ENCODE results near the gene ZNF496. TPM values are rescaled to one million over a fixed set of nuclear protein-coding genes. Genes with fewer than 3 reads are reported as not detected.

ZNF496 gene
- total RNA-seq, 2 experiments from 2014 or later = 15.8 to 19.9 TPM

DNA sequence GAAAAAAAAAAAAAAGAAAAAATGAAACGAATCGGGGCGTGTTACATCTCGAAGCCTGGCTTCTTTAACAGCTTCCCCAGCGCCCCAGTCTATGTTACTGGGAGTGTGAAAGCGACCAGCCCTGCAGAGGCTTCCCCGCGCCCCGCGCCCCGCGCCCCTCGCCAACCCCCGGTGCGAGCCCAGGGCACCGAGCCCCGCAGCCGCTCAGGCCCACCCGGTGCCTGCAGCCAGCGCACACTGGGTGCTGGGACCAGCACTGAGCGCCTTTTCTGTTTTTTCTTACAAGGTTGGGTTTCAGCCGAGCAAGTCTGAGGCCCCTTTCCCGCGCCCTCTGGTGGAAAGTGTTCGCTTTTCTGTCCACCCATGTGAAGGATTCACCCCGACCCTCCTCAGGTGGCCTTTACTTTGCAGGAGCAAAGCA, 42.1 kb upstream of the ZNF496 start:
- Histone ChIP-seq H3K27me3 (ENCODE audit: control insufficient read depth in 1 of 2, insufficient read depth in 2 of 2, low read length in 2 of 2) (no peaks in the 10 kb centered on the region), H3K4me1 (ENCODE audit: insufficient read depth, low read length) (peaks cover 7% of the 10 kb centered on the region), H3K27ac (ENCODE audit: low read depth in 1 of 2, low read length in 2 of 2) (no peak overlapping the region), H3K9me3 (ENCODE audit: control insufficient read depth in 1 of 2, insufficient read depth in 1 of 2, low read length in 2 of 2) (no peaks in the 10 kb centered on the region), H3K36me3 (ENCODE audit: insufficient read depth, low read length) (no peaks in the 10 kb centered on the region), H3K4me3 (ENCODE audit: low read length) (peak overlapping the region; percentile 14)
- intact Hi-C loops (cut with DNase I, micrococcal nuclease) = loop anchor here in 1 of 2 experiments (10.0 kb wide), 1 partner anchor 439 kb away; the partner anchor contains the start of gene AHCTF1
- CTCF ChIA-PET = interaction anchor here (0.9 to 2.1 kb wide), 7 partner anchors 10 to 113 kb away, joined by 3 to 34 read pairs (median 11); no protein-coding TSS in a partner anchor
- Mint-ChIP-seq H3K4me3 (no peak overlapping the region), H3K27ac (no peak overlapping the region), H3K36me3 (ENCODE audit: low read depth) (no peaks in the 10 kb centered on the region), H3K27me3 (peaks cover 16% of the 10 kb centered on the region), H3K4me1 (ENCODE audit: low read depth) (peaks cover 9% of the 10 kb centered on the region), H3K9me3 (no peaks in the 10 kb centered on the region)
- TF ChIP-seq, protein P1, sequence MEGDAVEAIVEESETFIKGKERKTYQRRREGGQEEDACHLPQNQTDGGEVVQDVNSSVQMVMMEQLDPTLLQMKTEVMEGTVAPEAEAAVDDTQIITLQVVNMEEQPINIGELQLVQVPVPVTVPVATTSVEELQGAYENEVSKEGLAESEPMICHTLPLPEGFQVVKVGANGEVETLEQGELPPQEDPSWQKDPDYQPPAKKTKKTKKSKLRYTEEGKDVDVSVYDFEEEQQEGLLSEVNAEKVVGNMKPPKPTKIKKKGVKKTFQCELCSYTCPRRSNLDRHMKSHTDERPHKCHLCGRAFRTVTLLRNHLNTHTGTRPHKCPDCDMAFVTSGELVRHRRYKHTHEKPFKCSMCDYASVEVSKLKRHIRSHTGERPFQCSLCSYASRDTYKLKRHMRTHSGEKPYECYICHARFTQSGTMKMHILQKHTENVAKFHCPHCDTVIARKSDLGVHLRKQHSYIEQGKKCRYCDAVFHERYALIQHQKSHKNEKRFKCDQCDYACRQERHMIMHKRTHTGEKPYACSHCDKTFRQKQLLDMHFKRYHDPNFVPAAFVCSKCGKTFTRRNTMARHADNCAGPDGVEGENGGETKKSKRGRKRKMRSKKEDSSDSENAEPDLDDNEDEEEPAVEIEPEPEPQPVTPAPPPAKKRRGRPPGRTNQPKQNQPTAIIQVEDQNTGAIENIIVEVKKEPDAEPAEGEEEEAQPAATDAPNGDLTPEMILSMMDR (IDR thresholded peaks at IDR 0.05) = peak; percentile 64
- peak; percentile 87 for ATAC-seq (ENCODE audit: poor library complexity)
- peak; percentile 25 to 77 (median 50) for DNase-seq
- POLR2A ChIA-PET = interaction anchor here (0.6 to 1.7 kb wide), 4 partner anchors 16 to 466 kb away, joined by 3 to 7 read pairs (median 4); no protein-coding TSS in a partner anchor

DNA sequence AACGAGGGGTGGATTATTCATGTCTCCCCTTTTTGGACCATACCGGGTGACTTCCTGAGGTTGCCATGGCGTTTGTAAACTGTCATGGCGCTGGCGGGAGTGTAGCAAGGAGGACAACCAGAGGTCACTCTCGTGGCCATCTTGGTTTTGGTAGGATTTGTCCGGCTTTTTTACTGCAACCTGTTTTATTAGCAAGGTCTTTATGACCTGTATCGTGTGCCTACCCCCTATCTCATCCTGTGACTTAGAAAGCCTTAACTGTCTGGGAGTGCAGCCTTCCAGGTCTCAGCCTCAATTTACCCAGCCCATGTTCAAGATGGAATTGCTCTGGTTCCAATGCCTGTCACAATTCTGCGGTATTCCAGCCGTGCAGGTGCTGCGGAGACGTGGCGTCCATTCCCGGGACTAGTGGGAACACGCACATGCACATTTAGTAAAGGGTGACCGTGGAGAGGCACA, 40.2 kb upstream of the ZNF496 start:
- Mint-ChIP-seq H3K36me3 (ENCODE audit: low read depth) (no peaks in the 10 kb centered on the region), H3K27ac (no peak overlapping the region), H3K9me3 (no peaks in the 10 kb centered on the region), H3K4me1 (ENCODE audit: low read depth) (peaks cover 9% of the 10 kb centered on the region), H3K27me3 (peaks cover 35% of the 10 kb centered on the region), H3K4me3 (no peak overlapping the region)
- TF ChIP-seq, protein P1 (IDR thresholded peaks at IDR 0.05) = no peak
- DNase-seq = no peak
- peaks cover 7% of the 10 kb centered on the region for H3K4me1 ChIP-seq (ENCODE audit: insufficient read depth, low read length)
- H3K4me3 ChIP-seq (ENCODE audit: low read length) = no peak overlapping the region
- ATAC-seq (ENCODE audit: poor library complexity) = no peak
- ChIA-PET CTCF (interaction anchor here (1.4 to 2.0 kb wide), 4 partner anchors 8 to 115 kb away, joined by 5 to 34 read pairs (median 12); no protein-coding TSS in a partner anchor), POLR2A (no interaction called here)
- intact Hi-C loops (cut with DNase I, micrococcal nuclease) = loop anchor here (1.0 to 10.0 kb wide), 3 partner anchors 115 to 437 kb away; partner anchors contain the start of gene AHCTF1 (in 1 of the 2)
- H3K36me3 ChIP-seq (ENCODE audit: insufficient read depth, low read length) = no peaks in the 10 kb centered on the region
- peaks cover 0 to 2% of the 10 kb centered on the region in 2 experiments for H3K27me3 ChIP-seq (ENCODE audit: control insufficient read depth in 1 of 2, insufficient read depth in 2 of 2, low read length in 2 of 2)
- no peaks in the 10 kb centered on the region for H3K9me3 ChIP-seq (ENCODE audit: control insufficient read depth in 1 of 2, insufficient read depth in 1 of 2, low read length in 2 of 2)
- no peak overlapping the region for H3K27ac ChIP-seq (ENCODE audit: low read depth in 1 of 2, low read length in 2 of 2)

DNA sequence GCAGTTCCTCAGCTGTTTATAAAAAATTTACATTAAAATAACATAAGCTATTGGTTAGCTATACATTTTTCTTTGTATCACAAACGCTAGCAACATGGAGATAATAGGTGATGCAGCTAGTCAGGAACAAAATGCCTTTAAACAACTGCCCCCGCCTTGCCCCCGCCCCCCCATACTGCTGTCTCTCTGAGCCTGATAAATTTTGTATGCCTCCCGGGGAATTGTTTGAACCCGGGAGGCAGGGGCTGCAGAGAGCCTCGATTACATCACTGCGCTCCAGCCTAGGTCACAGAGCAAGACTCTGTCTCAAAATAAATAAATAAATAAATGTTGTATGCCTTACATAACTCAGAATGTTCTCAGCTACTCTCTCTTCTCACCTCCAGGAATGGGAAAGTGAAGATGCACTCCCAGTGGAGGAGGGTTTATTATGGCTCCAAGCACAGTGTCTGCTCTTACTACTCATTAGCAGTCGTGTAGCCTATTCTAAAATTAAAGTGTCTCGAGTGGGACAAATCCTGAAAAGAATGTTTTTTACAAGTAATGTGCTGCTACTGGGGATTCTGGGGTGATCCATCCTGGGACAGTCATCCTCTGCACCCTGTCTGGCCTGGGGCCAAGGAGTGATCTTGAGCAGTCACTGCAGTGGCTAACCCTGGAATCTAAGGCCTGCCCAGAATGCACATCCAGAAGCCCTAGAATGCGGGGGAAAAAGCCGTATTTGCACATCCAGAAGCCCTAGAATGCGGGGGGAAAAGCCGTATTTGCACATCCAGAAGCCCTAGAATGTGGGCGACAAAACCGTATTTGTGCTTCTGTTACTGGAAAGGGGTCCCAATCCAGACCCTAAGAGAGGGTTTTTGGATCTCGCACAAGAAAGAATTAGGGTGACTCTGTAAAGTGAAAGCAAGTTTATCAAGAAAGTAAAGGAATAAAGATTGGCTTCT, 39.4 kb upstream of the ZNF496 start:
- peaks cover 7% of the 10 kb centered on the region for H3K4me1 ChIP-seq (ENCODE audit: insufficient read depth, low read length)
- no peaks in the 10 kb centered on the region for H3K36me3 Mint-ChIP-seq (ENCODE audit: low read depth)
- ChIA-PET CTCF (no interaction called here), POLR2A (no interaction called here)
- intact Hi-C loops (cut with DNase I, micrococcal nuclease) = loop anchor here in 1 of 2 experiments (10.0 kb wide), 1 partner anchor 436 kb away; the partner anchor contains the start of gene AHCTF1
- no peaks in the 10 kb centered on the region for H3K36me3 ChIP-seq (ENCODE audit: insufficient read depth, low read length)
- H3K27me3 Mint-ChIP-seq = peaks cover 43% of the 10 kb centered on the region
- peaks cover 0 to 5% of the 10 kb centered on the region in 2 experiments for H3K9me3 ChIP-seq (ENCODE audit: control insufficient read depth in 1 of 2, insufficient read depth in 1 of 2, low read length in 2 of 2)
- H3K4me3 ChIP-seq (ENCODE audit: low read length) = no peak overlapping the region
- DNase-seq (no peak), ATAC-seq (ENCODE audit: poor library complexity) (no peak)
- H3K4me3 Mint-ChIP-seq = no peak overlapping the region
- no peak overlapping the region for H3K27ac Mint-ChIP-seq
- TF ChIP-seq, protein P1 (IDR thresholded peaks at IDR 0.05) = no peak
- H3K9me3 Mint-ChIP-seq = no peaks in the 10 kb centered on the region
- H3K27ac ChIP-seq (ENCODE audit: low read depth in 1 of 2, low read length in 2 of 2) = no peak overlapping the region
- peaks cover 0 to 2% of the 10 kb centered on the region in 2 experiments for H3K27me3 ChIP-seq (ENCODE audit: control insufficient read depth in 1 of 2, insufficient read depth in 2 of 2, low read length in 2 of 2)
- H3K4me1 Mint-ChIP-seq (ENCODE audit: low read depth) = peaks cover 9% of the 10 kb centered on the region

Measured in CD4-positive, alpha-beta T cell (primary cell).